OCI-LY1 (cell line): Measurements from ENCODE around the gene ZBTB42.

Experiments used
- H2AFZ ChIP-seq: fragments of 200-600 bp; sonication (generic), shearing (Covaris generic); 2 replicates; pipeline ENCODE4 v1.6.0; 2014; ENCODE audit warnings: antibody characterized with exemption, mild to moderate bottlenecking, low read length
- H3F3A ChIP-seq: fragments of 200-600 bp; sonication (generic), shearing (Covaris generic); 2 replicates; pipeline ENCODE4 v1.6.0; 2014; ENCODE audit warnings: mild to moderate bottlenecking, antibody characterized with exemption, low read length, moderate library complexity; ENCODE audit not compliant: insufficient read depth
- H3K27ac ChIP-seq: fragments of 200-600 bp; sonication (generic); 2 replicates; pipeline ENCODE4 v1.5.1; 2014; ENCODE audit warnings: low read length, mixed run types, mild to moderate bottlenecking, low read depth; ENCODE audit not compliant: poor library complexity, severe bottlenecking
- H3K27me3 ChIP-seq: fragments of 200-600 bp; sonication (generic); 2 replicates; pipeline ENCODE4 v1.6.0; 2014; ENCODE audit warnings: antibody characterized with exemption, mild to moderate bottlenecking, low read length, moderate library complexity; ENCODE audit not compliant: insufficient read depth
- H3K36me3 ChIP-seq: fragments of 200-600 bp; sonication (generic); 2 replicates; pipeline ENCODE4 v1.6.1; 2014; ENCODE audit warnings: mild to moderate bottlenecking, antibody characterized with exemption, low read length, moderate library complexity, mixed read lengths; ENCODE audit not compliant: insufficient read depth
- H3K4me1 ChIP-seq: fragments of 200-600 bp; sonication (generic); 2 replicates; pipeline ENCODE4 v1.5.1; 2014; ENCODE audit warnings: mild to moderate bottlenecking, low read length, moderate library complexity; ENCODE audit not compliant: insufficient read depth, severe bottlenecking
- H3K4me2 ChIP-seq: fragments of 200-600 bp; sonication (generic), shearing (Covaris generic); 2 replicates; pipeline ENCODE4 v1.6.1; 2014; ENCODE audit warnings: low read length
- H3K4me3 ChIP-seq: fragments of 200-600 bp; sonication (generic); 2 replicates; pipeline ENCODE4 v1.5.1; 2014; ENCODE audit warnings: low read length, low read depth, mild to moderate bottlenecking, mixed read lengths; ENCODE audit not compliant: poor library complexity, severe bottlenecking
- H3K79me2 ChIP-seq: fragments of 200-600 bp; shearing (Covaris generic); 2 replicates; pipeline ENCODE4 v1.6.1; 2016; ENCODE audit warnings: mixed run types, low read length, mixed read lengths; ENCODE audit not compliant: insufficient read depth
- H3K9ac ChIP-seq: fragments of 200-600 bp; sonication (generic), shearing (Covaris generic); 2 replicates; pipeline ENCODE4 v1.6.1; 2014; ENCODE audit warnings: mild to moderate bottlenecking, low read length, mixed read lengths
- H3K9me2 ChIP-seq: fragments of 200-600 bp; sonication (generic), shearing (Covaris generic); 2 replicates; pipeline ENCODE4 v1.6.1; 2014; ENCODE audit warnings: low read depth, mild to moderate bottlenecking, low read length, mixed read lengths
- H3K9me3 ChIP-seq: fragments of 200-600 bp; shearing (Covaris generic); 2 replicates; pipeline ENCODE4 v1.6.1; 2014; ENCODE audit warnings: low read length, mixed read lengths
- H4K20me1 ChIP-seq: fragments of 200-600 bp; sonication (generic), shearing (Covaris generic); 2 replicates; pipeline ENCODE4 v1.6.0; 2016; ENCODE audit warnings: mild to moderate bottlenecking, low read length; ENCODE audit not compliant: insufficient read depth
- CTCF ChIP-seq: fragments of 200-600 bp; sonication (generic), shearing (Covaris generic); IDR thresholded peaks from 2 replicates; pipeline ENCODE4 v1.5.1; 2017; ENCODE audit warnings: mild to moderate bottlenecking, antibody characterized with exemption, low read length, moderate library complexity, mixed read lengths
- EZH2 ChIP-seq: fragments of 200-600 bp; sonication (generic), shearing (Covaris generic); IDR thresholded peaks from 2 replicates; pipeline ENCODE4 v1.8.0; 2017; ENCODE audit warnings: borderline replicate concordance, mixed run types, mild to moderate bottlenecking, antibody characterized with exemption, low read length, moderate library complexity, mixed read lengths

Gene ZBTB42

GRCh38 chr14:104786726-104787675, 13.9 kb upstream of the ZBTB42 start:
- no peak overlapping the region for H3K4me2 ChIP-seq
- no peaks in the 10 kb centered on the region for H3K79me2 ChIP-seq
- H3K4me3 ChIP-seq = no peak overlapping the region
- no peaks in the 10 kb centered on the region for H3K9me3 ChIP-seq
- H3K27ac ChIP-seq = no peak overlapping the region
- H4K20me1 ChIP-seq = no peaks in the 10 kb centered on the region
- no peaks in the 10 kb centered on the region for H3K4me1 ChIP-seq
- peaks cover 21% of the 10 kb centered on the region; the same call in 1 of the 2 replicates for H3K36me3 ChIP-seq
- TF ChIP-seq CTCF = no peak
- TF ChIP-seq EZH2 = no peak
- no peaks in the 10 kb centered on the region for H3F3A ChIP-seq
- H3K27me3 ChIP-seq = no peaks in the 10 kb centered on the region
- H3K9me2 ChIP-seq = no peaks in the 10 kb centered on the region
- H2AFZ ChIP-seq = no peak overlapping the region
- H3K9ac ChIP-seq = no peak overlapping the region

GRCh38 chr14:104787736-104788135, 13.2 kb upstream of the ZBTB42 start:
- Histone ChIP-seq H3K4me1 (peaks cover under 1% of the 10 kb centered on the region), H3K9me3 (no peaks in the 10 kb centered on the region), H3K36me3 (peaks cover 21% of the 10 kb centered on the region; the same call in 1 of the 2 replicates), H3K9ac (no peak overlapping the region), H3F3A (no peaks in the 10 kb centered on the region), H3K4me3 (no peak overlapping the region), H3K9me2 (no peaks in the 10 kb centered on the region), H3K27me3 (no peaks in the 10 kb centered on the region), H2AFZ (no peak overlapping the region), H3K27ac (no peak overlapping the region), H4K20me1 (no peaks in the 10 kb centered on the region), H3K79me2 (no peaks in the 10 kb centered on the region), H3K4me2 (no peak overlapping the region)
- TF ChIP-seq CTCF = no peak
- no peak for TF ChIP-seq EZH2

GRCh38 chr14:104788161-104788818, 12.6 kb upstream of the ZBTB42 start:
- Histone ChIP-seq H2AFZ (no peak overlapping the region), H3K4me1 (peaks cover 6% of the 10 kb centered on the region), H3K79me2 (no peaks in the 10 kb centered on the region), H3K4me2 (no peak overlapping the region), H3K4me3 (no peak overlapping the region), H3K9ac (no peak overlapping the region), H4K20me1 (no peaks in the 10 kb centered on the region), H3K27ac (no peak overlapping the region), H3F3A (no peaks in the 10 kb centered on the region), H3K9me3 (no peaks in the 10 kb centered on the region), H3K36me3 (peaks cover 21% of the 10 kb centered on the region; the same call in 1 of the 2 replicates), H3K27me3 (no peaks in the 10 kb centered on the region), H3K9me2 (no peaks in the 10 kb centered on the region)
- no peak for TF ChIP-seq EZH2
- no peak for TF ChIP-seq CTCF
